K562 (cell line): Measurements from ENCODE around the gene SLC1A1. TPM values are rescaled to one million over a fixed set of nuclear protein-coding genes. Genes with fewer than 3 reads are reported as not detected.

Experiments used
- ATAC-seq: fragments of 200-7000 bp; cut with Tn5 transposase; 3 replicates; pipeline ENCODE4 v1.9.1; 2020; ENCODE audit warnings: moderate library complexity
- BruUV-seq: library from RNA; stranded (reverse); fragments of 400-500 nt; replicated peaks from 2 replicates; lab custom pipeline; 2021; lab: Mats Ljungman, UMichigan
- CTCF ChIA-PET: fragments of 300-600 bp; formaldehyde crosslinking; extraction: SDS; loops from one replicate; lab custom pipeline; 2021; ENCODE audit warnings: low intra/inter-chr PET ratio; lab: Yijun Ruan, JAX
- POLR2A ChIA-PET: fragments of 300-600, 350-650 bp; sonication (Branson Sonifier 250); formaldehyde crosslinking; extraction: SDS; loops from one replicate; lab custom pipeline; 2021; ENCODE audit warnings: antibody characterized with exemption, inconsistent platforms; lab: Yijun Ruan, JAX
- DNase-seq, 4 experiments: peaks; one replicate each; pipeline versions ENCODE4 v3.0.0 to v3.0.0-alpha.2; 2011 to 2018; ENCODE audit warnings: low spot score in 3 of 4, mixed read lengths in 3 of 4; ENCODE audit errors: extremely low read depth in 1 of 4
- FAIRE-seq: peaks from 2 replicates; lab custom pipeline; 2011; peaks lifted over from hg19 to GRCh38; lab: Jason Lieb, UNC
- H2AFZ ChIP-seq: 2 replicates; pipeline ENCODE4 v1.6.0; 2011; ENCODE audit warnings: low read depth, low read length, control low read depth, inconsistent platforms
- H3K27ac ChIP-seq: fragments of 200-600 bp; 3 replicates; pipeline ENCODE4 v1.8.0; 2011; ENCODE audit warnings: low read depth, mild to moderate bottlenecking, control low read depth, inconsistent platforms, low read length, moderate library complexity, mixed read lengths; ENCODE audit errors: extremely low read depth
- H3K27me3 ChIP-seq, 2 experiments: fragments of 300-600 bp in 1 of 2; 2 replicates in 1 of 2; 3 replicates in 1 of 2; pipeline versions ENCODE4 v1.6.0 to v1.8.0; 2011; ENCODE audit warnings: inconsistent platforms in 2 of 2, low read length in 2 of 2, mild to moderate bottlenecking in 1 of 2, mixed read lengths in 1 of 2, moderate library complexity in 1 of 2; ENCODE audit not compliant: control insufficient read depth in 2 of 2, insufficient read depth in 2 of 2
- H3K36me3 ChIP-seq: fragments of 300-600 bp; 3 replicates; pipeline ENCODE4 v1.8.0; 2011; ENCODE audit warnings: mild to moderate bottlenecking, low read length, inconsistent platforms; ENCODE audit not compliant: control insufficient read depth, insufficient read depth
- H3K4me1 ChIP-seq, 2 experiments: fragments of 200-600 bp in 1 of 2; replicated peaks in 1 of 2; 2 replicates in 1 of 2; 3 replicates in 1 of 2; pipeline versions ENCODE4 v1.5.1 to v1.8.0; 2011; ENCODE audit warnings: inconsistent platforms in 2 of 2, low read length in 2 of 2, mild to moderate bottlenecking in 1 of 2, mixed read lengths in 1 of 2, moderate library complexity in 1 of 2; ENCODE audit not compliant: control insufficient read depth in 2 of 2, insufficient read depth in 2 of 2
- H3K4me2 ChIP-seq: 2 replicates; pipeline ENCODE4 v1.6.1; 2011; ENCODE audit warnings: low read length, control low read depth, inconsistent platforms, mixed read lengths; ENCODE audit not compliant: insufficient read depth
- H3K4me3 ChIP-seq: fragments of 200-600 bp; sonication (generic), shearing (Covaris generic); 2 replicates; pipeline ENCODE4 v1.5.1; 2016; ENCODE audit warnings: control low read depth, inconsistent platforms
- H3K79me2 ChIP-seq: fragments of 200-600 bp; 3 replicates; pipeline ENCODE4 v1.8.0; 2011; ENCODE audit warnings: low read length, inconsistent platforms; ENCODE audit not compliant: control insufficient read depth, insufficient read depth
- H3K9ac ChIP-seq, 2 experiments: 2 replicates each; pipeline versions ENCODE4 v1.6.0 to v1.6.1; 2011; ENCODE audit warnings: low read depth in 2 of 2, low read length in 2 of 2, control low read depth in 1 of 2, inconsistent platforms in 1 of 2, mild to moderate bottlenecking in 1 of 2, mixed read lengths in 1 of 2; ENCODE audit not compliant: insufficient read depth in 1 of 2
- H3K9me1 ChIP-seq: one replicate; pipeline ENCODE4 v1.6.0; 2011; ENCODE audit warnings: inconsistent platforms, mild to moderate bottlenecking, low read length, moderate library complexity; ENCODE audit not compliant: control insufficient read depth, insufficient read depth
- H3K9me3 ChIP-seq: replicated peaks from 2 replicates; pipeline ENCODE4 v1.5.1; 2011; ENCODE audit warnings: low read depth, low read length, inconsistent platforms; ENCODE audit not compliant: control insufficient read depth, insufficient read depth
- H4K20me1 ChIP-seq: replicated peaks from 2 replicates; pipeline ENCODE4 v1.6.1; 2011; ENCODE audit warnings: low read length, inconsistent platforms, mixed read lengths; ENCODE audit not compliant: control insufficient read depth, insufficient read depth
- ARID2 ChIP-seq: fragments of 450-650 bp; IDR thresholded peaks from 2 replicates; pipeline ENCODE4 v1.6.1; 2017; ENCODE audit warnings: antibody characterized with exemption, mild to moderate bottlenecking
- CCAR2 ChIP-seq: fragments of 200-400 bp; formaldehyde crosslinking; IDR thresholded peaks from 2 replicates; pipeline ENCODE4 v1.6.1; 2017; ENCODE audit warnings: mild to moderate bottlenecking, low read depth, low read length
- CEBPG ChIP-seq, 3 experiments: fragments of 200-800 bp in 1 of 3; sonication (Bioruptor generic) in 1 of 3; sonication (generic) in 1 of 3; formaldehyde crosslinking in 1 of 3; IDR thresholded peaks in 2 of 3; conservative IDR thresholded peaks in 1 of 3; 2 replicates each; pipeline versions ENCODE4 v1.6.1 to v1.8.0; 2016 to 2022; ENCODE audit warnings: missing compliant biosample characterization in 2 of 3, missing genetic modification characterization in 2 of 3, mild to moderate bottlenecking in 1 of 3, missing genetic modification reagents in 1 of 3
- FOXK2 ChIP-seq, 2 experiments: fragments of 450-650 bp; IDR thresholded peaks in 1 of 2; conservative IDR thresholded peaks in 1 of 2; 2 replicates each; pipeline ENCODE4 v1.6.1; 2016; ENCODE audit warnings: low read depth in 2 of 2, mild to moderate bottlenecking in 1 of 2
- LEF1 ChIP-seq: fragments of 450-650 bp; IDR thresholded peaks from 2 replicates; pipeline ENCODE4 v1.6.1; 2016; ENCODE audit warnings: mild to moderate bottlenecking
- NCOA2 ChIP-seq, 2 experiments: fragments of 450-650 bp; IDR thresholded peaks; 2 replicates each; pipeline ENCODE4 v1.6.1; 2018; ENCODE audit warnings: mild to moderate bottlenecking in 2 of 2, moderate library complexity in 1 of 2; ENCODE audit not compliant: partially characterized antibody in 2 of 2
- NFIX ChIP-seq: fragments of 250-450 bp; sonication (Bioruptor Pico); IDR thresholded peaks from 2 replicates; pipeline ENCODE4 v1.4.0; 2020; ENCODE audit warnings: low read depth, mild to moderate bottlenecking, moderate library complexity
- WGBS: fragments of 100-300 bp; shearing (Covaris generic); methylation state at CpG from one replicate; pipeline ENCODE4 v1.1.6; 2016; ENCODE audit warnings: low coverage, mixed read lengths; ENCODE audit not compliant: insufficient coverage; ENCODE audit errors: missing lambda C conversion rate; 5-methylcytosine and 5-hydroxymethylcytosine counted together
- in situ Hi-C: fragments of 300-500 bp; cut with MboI; formaldehyde crosslinking; loops from 4 replicates; pipeline ENCODE4 v1.15.0; 2018; ENCODE audit warnings: inconsistent platforms, mixed read lengths
- intact Hi-C: fragments of 100-400 bp; cut with micrococcal nuclease; formaldehyde crosslinking; loops from 2 replicates; pipeline ENCODE4 v1.14.2; 2022
- polyA plus RNA-seq, 8 experiments: library from polyadenylated mRNA; depleted of rRNA in 4 of 8; stranded (reverse) in 5 of 8; unstranded in 3 of 8; fragments of >200 nt; fragmentation: Nextera tagmentation in 2 of 8; fragmentation: Illumina TruSeq in 1 of 8; extraction: Ambion mirVana in 2 of 8; extraction: Trizol in 1 of 8; gene quantifications; 2 replicates each; pipeline versions ENCODE4 v1.2.1 to v1.2.3, GENCODE V29; 2011 to 2014; ENCODE audit warnings: inconsistent platforms in 1 of 8, missing spikeins in 1 of 8
- total RNA-seq, 7 experiments: library from RNA; depleted of rRNA in 6 of 7; stranded (reverse); fragments of >200 nt in 6 of 7; fragmentation: Illumina TruSeq in 2 of 7; extraction: Trizol in 2 of 7; gene quantifications; 2 replicates each; pipeline versions ENCODE4 v1.2.1 to v1.2.3, GENCODE V29; 2011 to 2021; ENCODE audit warnings: low replicate concordance in 1 of 7
- TF ChIP-seq, protein P1 (sequence below): fragments of 450-650 bp; IDR thresholded peaks from 2 replicates; pipeline ENCODE4 v1.6.1; 2017; ENCODE audit warnings: mild to moderate bottlenecking, moderate library complexity

The SLC1A1 gene
- total and polyA plus RNA-seq, 9 of the 15 experiments (the other 6 are each of a cell fraction or from before 2014, with no cell fraction given), result 0.11 to 0.16 TPM; not detected in 7

DNA sequence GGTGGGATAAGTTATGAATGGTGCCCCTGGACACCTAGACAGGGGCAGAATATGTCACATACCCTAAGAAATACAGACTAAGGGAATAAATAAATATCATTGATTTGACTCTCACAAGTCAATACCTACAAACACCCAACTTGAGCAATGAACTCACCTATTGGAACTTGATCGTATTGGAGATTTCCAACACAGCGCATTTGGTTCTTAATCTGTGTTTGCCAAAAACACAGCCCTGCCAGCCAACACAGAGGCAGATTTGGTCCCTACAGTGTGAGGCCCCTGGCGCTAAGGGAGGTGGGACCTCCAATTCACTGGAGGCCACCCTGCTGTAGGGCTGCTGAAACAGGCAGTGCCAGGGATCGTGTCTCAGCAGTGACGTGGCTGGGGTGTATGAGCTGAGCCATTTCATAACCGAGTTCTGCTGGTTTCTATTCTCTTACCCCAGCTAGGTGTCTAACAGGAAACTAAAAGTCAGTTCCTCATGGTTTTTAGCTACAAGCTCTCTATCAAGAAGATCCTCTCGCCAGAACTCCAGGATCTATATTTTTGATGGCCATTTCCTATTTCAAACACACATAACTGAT lies 84.5 kb downstream of the SLC1A1 start:
- no TSS peak for BruUV-seq
- POLR2A ChIA-PET, result interaction anchor here (1.2 to 1.5 kb wide), 2 partner anchors 29 to 30 kb away, joined by 4 read pairs; no protein-coding TSS in a partner anchor
- in situ Hi-C loops, result no loop called here
- no peaks in the 10 kb centered on the region for H3K36me3 ChIP-seq
- no peaks in the 10 kb centered on the region; the same call in 1 of the 2 replicates for H4K20me1 ChIP-seq
- no peak overlapping the region for H2AFZ ChIP-seq
- H3K4me2 ChIP-seq, result no peak overlapping the region
- no peak overlapping the region for H3K27ac ChIP-seq
- ATAC-seq, result no peak
- no peak for TF ChIP-seq CCAR2
- no peak for TF ChIP-seq LEF1
- TF ChIP-seq CEBPG (CRISPR knock-in tag; IDR thresholded peaks at IDR 0.05), result no peak
- no peak for TF ChIP-seq CEBPG (tag; conservative IDR thresholded peaks at IDR 0.05 in 1 of 2, IDR thresholded peaks at IDR 0.05 in 1 of 2)
- TF ChIP-seq NFIX (CRISPR knock-in tag), result no peak
- 5% methylated on average over 7 of the region's 7 CpGs for whole genome bisulfite sequencing
- intact Hi-C loops, result no loop called here
- no peak for FAIRE-seq
- no peaks in the 10 kb centered on the region for H3K79me2 ChIP-seq
- DNase-seq, result no peak
- H3K9ac ChIP-seq, result no peak overlapping the region
- no peak overlapping the region for H3K4me3 ChIP-seq
- no peaks in the 10 kb centered on the region for H3K9me3 ChIP-seq
- H3K9me1 ChIP-seq, result no peaks in the 10 kb centered on the region
- peaks cover 3 to 17% of the 10 kb centered on the region in 2 experiments; a peak in 3 of 5 replicates for H3K27me3 ChIP-seq
- CTCF ChIA-PET, result no interaction called here
- no peaks in the 10 kb centered on the region for H3K4me1 ChIP-seq

DNA sequence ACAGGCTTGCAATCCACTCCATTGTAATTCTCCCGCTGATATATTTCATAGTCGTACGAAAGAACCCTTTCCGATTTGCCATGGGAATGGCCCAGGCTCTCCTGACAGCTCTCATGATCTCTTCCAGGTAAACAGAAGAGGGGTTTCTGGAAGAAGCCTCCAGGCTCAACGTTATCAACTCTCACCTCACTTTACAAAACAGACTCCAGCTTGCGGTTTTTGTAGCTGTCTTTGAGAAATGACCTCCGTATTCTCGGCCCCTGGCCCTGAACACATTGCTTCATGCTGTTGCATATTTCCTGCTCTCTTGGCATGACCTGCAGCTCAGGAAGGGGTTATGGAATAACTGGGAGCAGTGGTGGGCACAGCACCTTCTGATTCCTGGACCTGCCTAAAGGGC lies 85.7 kb downstream of the SLC1A1 start:
- BruUV-seq, result no TSS peak
- intact Hi-C loops, result no loop called here

More for the DNA sequence above, 85.7 kb downstream of the SLC1A1 start:
- TF ChIP-seq, protein P1, sequence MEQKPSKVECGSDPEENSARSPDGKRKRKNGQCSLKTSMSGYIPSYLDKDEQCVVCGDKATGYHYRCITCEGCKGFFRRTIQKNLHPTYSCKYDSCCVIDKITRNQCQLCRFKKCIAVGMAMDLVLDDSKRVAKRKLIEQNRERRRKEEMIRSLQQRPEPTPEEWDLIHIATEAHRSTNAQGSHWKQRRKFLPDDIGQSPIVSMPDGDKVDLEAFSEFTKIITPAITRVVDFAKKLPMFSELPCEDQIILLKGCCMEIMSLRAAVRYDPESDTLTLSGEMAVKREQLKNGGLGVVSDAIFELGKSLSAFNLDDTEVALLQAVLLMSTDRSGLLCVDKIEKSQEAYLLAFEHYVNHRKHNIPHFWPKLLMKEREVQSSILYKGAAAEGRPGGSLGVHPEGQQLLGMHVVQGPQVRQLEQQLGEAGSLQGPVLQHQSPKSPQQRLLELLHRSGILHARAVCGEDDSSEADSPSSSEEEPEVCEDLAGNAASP, result no peak
- TF ChIP-seq FOXK2 (conservative IDR thresholded peaks at IDR 0.05 in 1 of 2, IDR thresholded peaks at IDR 0.05 in 1 of 2; ENCODE audit: low read depth in 2 of 2), result no peak
- TF ChIP-seq ARID2, result no peak
- no peak for TF ChIP-seq NCOA2 (IDR thresholded peaks at IDR 0.05; ENCODE audit: partially characterized antibody in 2 of 2)
- H3K36me3 ChIP-seq, result no peaks in the 10 kb centered on the region
- H3K4me3 ChIP-seq, result no peak overlapping the region
- H3K27me3 ChIP-seq, result peaks cover 3 to 17% of the 10 kb centered on the region in 2 experiments; a peak in 3 of 5 replicates
- no peak overlapping the region for H3K4me2 ChIP-seq
- no peak for ATAC-seq
- FAIRE-seq, result no peak
- H3K9me1 ChIP-seq, result no peaks in the 10 kb centered on the region
- no peaks in the 10 kb centered on the region; the same call in 1 of the 2 replicates for H4K20me1 ChIP-seq
- POLR2A ChIA-PET, result interaction anchor here (1.0 kb wide), 1 partner anchor 26 kb away, joined by 6 read pairs; no protein-coding TSS in a partner anchor
- CTCF ChIA-PET, result no interaction called here
- H3K9ac ChIP-seq, result no peak overlapping the region
- under 1% methylated on average over 8 of the region's 8 CpGs for WGBS
- in situ Hi-C loops, result no loop called here
- H3K27ac ChIP-seq, result no peak overlapping the region
- no peaks in the 10 kb centered on the region for H3K4me1 ChIP-seq
- H3K9me3 ChIP-seq, result no peaks in the 10 kb centered on the region
- no peak for DNase-seq
- H2AFZ ChIP-seq, result no peak overlapping the region
- no peaks in the 10 kb centered on the region for H3K79me2 ChIP-seq
